Sciatic nerve (tissue), 2 donors: ENCODE results near the gene ART5. TPM values are rescaled to one million over a fixed set of nuclear protein-coding genes. Genes with fewer than 3 reads are reported as not detected.
A peak's percentile ranks its signal among the peaks of the same experiment; 100 is the strongest.
"Not testable (repeated sequence)": the region's sequence is repeated elsewhere in the genome, so short reads cannot be mapped to it uniquely, and the experiment has no call there.

Experiments used
- ATAC-seq: fragments of 200-7000 bp; cut with Tn5 transposase; one replicate; pipeline ENCODE4 v1.9.1; 2020; ENCODE audit warnings: mild to moderate bottlenecking, moderate library complexity
- DNase-seq: peaks from one replicate; pipeline ENCODE4 v3.0.0-alpha.2; 2020; ENCODE audit warnings: low spot score
- intact Hi-C: fragments of 100-400 bp; cut with DNase I; formaldehyde crosslinking; loops from one replicate; pipeline ENCODE4 v1.14.2; 2022
- total RNA-seq: library from RNA; stranded (reverse); fragmentation: NEBNext Ultra II Directional; extraction: Animal tissue kit (Norgen Biotek cat#: 25700); gene quantifications from one replicate; pipeline ENCODE4 v1.2.1, GENCODE V29; 2021
- donor health status: DM: no; HTN: no; CAD: no.
- donor health status: DM: no; HTN: no; CAD: no.

Gene ART5
- total RNA-seq, 1 donor from 2014 or later, result 0.27 TPM

DNA sequence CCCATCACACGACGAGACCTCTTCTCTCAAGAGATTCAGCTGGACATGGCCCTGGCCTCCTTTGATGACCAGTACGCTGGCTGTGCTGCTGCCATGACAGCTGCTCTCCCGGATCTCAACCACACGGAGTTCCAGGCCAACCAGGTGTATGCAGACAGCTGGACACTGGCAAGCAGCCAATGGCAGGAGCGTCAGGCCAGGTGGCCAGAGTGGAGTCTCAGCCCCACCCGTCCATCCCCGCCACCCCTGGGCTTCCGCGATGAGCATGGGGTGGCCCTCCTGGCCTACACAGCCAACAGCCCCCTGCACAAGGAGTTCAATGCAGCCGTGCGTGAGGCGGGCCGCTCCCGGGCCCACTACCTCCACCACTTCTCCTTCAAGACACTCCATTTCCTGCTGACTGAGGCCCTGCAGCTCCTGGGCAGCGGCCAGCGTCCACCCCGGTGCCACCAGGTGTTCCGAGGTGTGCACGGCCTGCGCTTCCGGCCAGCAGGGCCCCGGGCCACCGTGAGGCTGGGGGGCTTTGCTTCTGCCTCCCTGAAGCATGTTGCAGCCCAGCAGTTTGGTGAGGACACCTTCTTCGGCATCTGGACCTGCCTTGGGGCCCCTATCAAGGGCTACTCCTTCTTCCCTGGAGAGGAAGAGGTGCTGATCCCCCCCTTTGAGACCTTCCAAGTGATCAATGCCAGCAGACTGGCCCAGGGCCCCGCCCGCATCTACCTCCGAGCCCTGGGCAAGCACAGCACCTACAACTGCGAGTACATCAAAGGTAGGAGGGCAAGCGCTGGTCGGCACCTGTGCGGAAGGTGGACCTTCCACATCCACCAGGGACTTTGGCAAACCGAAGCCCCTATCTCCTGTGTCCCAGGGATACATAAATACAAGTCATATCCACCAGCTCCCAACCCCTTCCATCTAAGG, 18.1 kb upstream of the ART5 start:
- intact Hi-C loops, result no loop called here
- DNase-seq (no peak), ATAC-seq (no peak)

DNA sequence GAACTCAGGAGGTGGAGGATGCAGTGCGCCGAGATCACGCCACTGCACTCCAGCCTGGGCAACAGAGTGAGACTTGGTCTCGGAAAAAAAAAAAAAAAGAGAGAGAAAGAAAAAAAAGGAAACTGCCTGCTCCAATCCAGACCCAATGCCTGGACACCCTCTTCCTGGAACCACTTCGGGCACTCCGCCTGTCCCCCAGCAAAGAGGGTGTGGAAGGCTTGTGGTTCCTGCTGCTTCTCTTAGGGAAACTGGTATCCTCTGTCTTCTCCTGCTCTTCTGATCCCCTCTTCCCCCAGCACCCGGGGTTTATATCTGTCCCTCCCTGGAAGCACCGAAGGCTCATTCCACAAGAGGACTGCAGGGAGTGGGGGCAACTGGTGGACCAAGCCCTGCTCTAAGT, 16.5 kb upstream of the ART5 start:
- ATAC-seq (no peak), DNase-seq (no peak)

GRCh38 chr11:3657331-3657730, 15.5 kb upstream of the ART5 start:
- intact Hi-C loops, DNase-seq, ATAC-seq: not testable (repeated sequence)

More for the DNA sequence above, 16.5 kb upstream of the ART5 start:
- intact Hi-C loops, result no loop called here

DNA sequence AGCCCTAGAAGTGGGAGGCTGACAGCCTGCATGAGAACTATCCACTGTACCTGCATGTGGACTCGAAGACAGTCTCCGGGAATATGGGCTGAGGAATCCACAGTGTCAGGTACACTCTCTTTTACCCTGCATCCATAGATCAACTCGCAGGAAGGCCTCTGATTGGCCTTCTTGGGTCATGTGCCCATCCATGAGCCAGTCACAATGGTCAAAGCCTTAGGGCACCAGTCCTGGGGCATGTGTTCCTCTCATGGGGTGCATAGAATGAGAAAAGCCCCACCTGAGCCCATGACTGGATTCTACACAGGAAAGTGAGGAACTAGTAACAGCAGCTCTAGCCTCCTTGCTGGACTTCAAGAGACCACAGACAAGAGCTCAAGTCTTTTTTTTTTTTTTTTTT, 13.8 kb upstream of the ART5 start:
- intact Hi-C loops, result no loop called here
- DNase-seq (no peak), ATAC-seq (no peak)

DNA sequence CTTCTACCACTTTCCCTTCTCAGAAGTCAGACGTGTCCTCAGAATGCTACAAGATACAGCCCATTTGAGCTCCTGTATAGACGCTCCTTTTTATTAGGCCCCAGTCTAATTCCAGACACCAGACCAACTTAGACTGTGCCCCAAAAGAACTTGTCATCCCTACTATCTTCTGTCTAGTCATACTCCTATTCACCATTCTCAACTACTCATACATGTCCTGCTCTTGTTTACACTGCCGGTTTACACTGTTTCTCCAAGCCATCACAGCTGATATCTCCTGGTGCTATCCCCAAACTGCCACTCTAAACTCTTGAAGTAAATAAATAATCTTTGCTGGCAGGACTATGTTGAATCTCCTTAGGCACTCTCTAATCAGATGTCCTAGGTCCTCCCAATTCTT, 10.7 kb upstream of the ART5 start:
- intact Hi-C loops, DNase-seq, ATAC-seq: not testable (repeated sequence)

- DNase-seq, intact Hi-C loops, ATAC-seq: not testable (repeated sequence)
Measured at GRCh38 chr11:3649374-3649773, 7.6 kb upstream of the ART5 start.

GRCh38 chr11:3648843-3649242, 7.1 kb upstream of the ART5 start:
- ATAC-seq, intact Hi-C loops, DNase-seq: not testable (repeated sequence)

- DNase-seq (no peak), ATAC-seq (no peak)
- intact Hi-C loops, result no loop called here
Measured at GRCh38 chr11:3645552-3645951, 3.8 kb upstream of the ART5 start.

- ATAC-seq, result no peak
- DNase-seq, result no peak
Measured at GRCh38 chr11:3644817-3645235, 3.0 kb upstream of the ART5 start, which contains the start of gene ART1. Gene ART1 (plus strand): TSS chr11:3645128. CDS start chr11:3659214, 14,086 bp downstream.

DNA sequence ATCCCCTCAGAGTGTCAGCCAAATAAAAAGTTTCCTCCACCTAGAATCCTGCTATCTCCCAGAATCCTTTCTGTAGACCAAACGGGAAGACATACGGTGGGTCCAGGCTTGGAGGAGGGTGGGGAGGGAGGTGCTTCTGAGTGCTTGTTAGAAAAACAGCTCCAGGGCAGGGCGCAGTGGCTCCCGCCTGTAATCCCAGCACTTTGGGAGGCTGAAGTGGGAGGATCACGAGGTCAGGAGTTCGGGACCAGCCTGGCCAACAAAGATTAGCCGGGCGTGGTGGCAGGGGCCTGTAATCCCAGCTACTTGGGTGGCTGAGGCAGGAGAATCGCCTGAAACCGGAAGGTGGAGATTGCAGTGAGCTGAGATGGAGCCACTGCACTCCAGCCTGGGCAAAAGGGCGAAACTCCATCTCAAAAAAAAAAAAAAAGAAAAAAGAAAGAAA, 1.3 kb upstream of the ART5 start:
- intact Hi-C loops, DNase-seq, ATAC-seq: not testable (repeated sequence)

More at GRCh38 chr11:3644817-3645235, 3.0 kb upstream of the ART5 start, which contains the start of gene ART1:
- intact Hi-C loops, result no loop called here

DNA sequence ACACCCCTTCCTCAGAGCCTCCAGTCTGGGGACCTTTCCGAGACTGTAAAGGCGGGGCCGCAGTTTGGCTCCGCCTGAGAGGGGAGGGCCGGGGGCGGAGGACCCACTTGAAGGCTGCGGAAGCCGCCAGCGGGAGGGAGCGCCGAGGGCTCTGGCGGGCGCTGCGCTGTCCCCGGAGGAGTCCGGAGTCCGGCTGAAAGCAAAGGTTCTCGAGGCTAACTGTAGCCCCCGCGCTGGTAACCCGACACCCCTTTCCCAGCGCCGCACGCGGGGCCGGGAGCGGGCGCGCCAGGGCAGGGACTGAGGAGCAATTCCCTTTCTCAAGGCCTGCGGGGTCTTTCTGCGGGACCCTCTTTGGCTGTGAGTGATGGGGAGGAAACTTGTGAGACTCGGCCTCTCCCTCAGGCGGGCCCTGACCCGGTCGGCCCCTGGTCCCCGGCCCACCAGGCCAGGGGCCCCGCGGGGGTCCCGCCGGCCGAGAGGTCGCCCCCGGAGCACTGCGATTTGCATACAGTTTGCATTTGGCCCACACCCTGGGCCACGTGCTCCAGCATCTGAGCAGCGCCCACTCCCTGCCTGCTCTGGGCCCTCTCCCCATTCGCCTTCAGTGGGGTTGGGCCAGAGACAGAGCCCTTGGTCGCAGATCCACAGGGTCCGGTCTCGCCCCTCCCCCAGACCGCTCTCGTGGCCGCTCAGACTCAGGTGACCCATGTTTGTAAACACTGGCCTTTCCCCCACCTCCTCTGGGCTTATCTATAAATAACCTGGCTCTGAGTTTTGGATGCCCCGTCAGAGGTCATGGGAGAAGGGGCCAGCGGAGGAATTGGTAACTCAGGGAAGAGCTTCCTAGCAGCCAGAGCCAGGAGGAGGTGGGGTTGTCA, 519 bp upstream of the ART5 start:
- DNase-seq (peak; percentile 85), ATAC-seq (peak; percentile 95)
- intact Hi-C loops, result no loop called here

DNA sequence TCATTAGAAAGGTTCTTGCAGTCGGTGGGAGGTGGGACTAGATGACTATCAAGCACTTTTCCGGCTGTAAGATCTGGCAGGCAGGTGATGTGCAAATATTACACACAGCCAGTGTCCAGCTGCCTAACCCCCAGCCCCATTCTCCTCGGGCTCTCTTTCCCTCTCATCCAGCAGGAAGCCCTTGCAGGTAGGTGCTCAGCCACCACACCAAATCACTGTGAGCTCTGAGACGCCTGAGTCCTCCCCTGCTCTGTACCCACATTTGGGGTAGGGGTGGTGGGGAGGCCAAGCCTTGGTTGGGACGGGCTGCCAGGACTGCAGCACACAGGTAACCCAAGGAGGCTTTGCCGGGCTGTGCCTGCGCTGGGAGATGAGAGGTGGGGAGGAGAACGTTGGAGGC, 601 bp downstream of the ART5 start:
- no peak for DNase-seq

GRCh38 chr11:3639841-3640240, 2.0 kb downstream of the ART5 start:
- intact Hi-C loops, result no loop called here
- ATAC-seq (no peak), DNase-seq (no peak)

More for the DNA sequence above, 601 bp downstream of the ART5 start:
- ATAC-seq, result no peak
- intact Hi-C loops, result no loop called here

GRCh38 chr11:3638513-3638912, 3.3 kb downstream of the ART5 start:
- DNase-seq (no peak), ATAC-seq (no peak)
- intact Hi-C loops, result no loop called here

DNA sequence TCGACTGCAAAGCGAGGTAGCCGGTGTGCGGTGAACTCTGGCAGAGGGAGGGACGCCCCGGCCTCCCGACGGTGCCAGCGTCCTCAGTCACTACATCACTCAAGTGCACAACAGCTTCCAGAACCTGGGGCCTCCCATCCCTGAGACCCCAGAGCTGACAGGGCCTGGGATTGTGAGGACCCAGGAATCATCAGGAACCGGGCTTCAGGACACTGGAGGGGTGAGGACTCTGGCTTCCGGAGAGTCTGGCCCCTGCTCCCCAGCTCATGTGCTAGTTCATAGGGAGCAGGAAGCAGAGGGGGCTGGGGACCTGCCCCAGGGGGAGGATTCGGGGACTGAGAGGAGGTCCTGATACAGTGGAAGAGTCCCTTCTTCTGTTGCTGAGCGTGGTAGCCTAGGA, 4.6 kb downstream of the ART5 start:
- no peak for DNase-seq
- no peak for ATAC-seq
- intact Hi-C loops, result no loop called here

DNA sequence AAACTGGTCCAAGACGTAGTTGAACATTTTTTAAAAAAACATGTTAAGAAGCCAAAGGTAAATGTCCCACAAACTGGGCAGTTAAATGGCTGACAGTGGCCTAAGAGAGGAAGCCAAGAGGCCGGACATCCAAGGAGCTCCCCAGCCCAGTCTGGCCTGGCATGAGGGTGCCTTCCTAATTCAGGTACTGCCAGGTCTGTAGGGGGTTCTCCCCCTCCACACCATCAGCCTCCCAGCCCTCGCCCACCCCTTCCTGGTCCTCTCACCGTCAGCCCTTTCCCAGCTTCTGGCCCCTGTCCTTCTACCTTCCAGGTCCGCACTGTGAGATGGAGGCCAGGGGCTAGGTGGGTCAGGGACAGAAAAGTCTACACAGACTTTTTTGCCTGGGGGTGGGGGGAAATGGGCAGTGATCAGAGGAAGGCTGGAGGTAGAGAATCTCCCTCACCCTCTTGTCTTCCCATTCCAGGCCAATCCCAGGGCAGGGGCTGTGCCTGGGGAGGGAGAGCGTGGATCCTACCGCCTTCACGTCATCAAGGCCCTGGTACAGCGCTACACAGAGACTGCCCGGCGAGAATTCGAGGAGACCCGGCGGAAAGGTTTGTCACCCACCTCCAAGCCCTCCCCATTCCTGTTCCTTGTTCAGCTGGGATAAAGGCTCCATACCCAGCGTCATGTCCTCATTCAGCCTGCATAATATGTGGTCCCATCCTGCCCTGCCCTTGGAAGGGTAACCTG, 6.0 kb downstream of the ART5 start:
- intact Hi-C loops, result no loop called here
- no peak for DNase-seq

DNA sequence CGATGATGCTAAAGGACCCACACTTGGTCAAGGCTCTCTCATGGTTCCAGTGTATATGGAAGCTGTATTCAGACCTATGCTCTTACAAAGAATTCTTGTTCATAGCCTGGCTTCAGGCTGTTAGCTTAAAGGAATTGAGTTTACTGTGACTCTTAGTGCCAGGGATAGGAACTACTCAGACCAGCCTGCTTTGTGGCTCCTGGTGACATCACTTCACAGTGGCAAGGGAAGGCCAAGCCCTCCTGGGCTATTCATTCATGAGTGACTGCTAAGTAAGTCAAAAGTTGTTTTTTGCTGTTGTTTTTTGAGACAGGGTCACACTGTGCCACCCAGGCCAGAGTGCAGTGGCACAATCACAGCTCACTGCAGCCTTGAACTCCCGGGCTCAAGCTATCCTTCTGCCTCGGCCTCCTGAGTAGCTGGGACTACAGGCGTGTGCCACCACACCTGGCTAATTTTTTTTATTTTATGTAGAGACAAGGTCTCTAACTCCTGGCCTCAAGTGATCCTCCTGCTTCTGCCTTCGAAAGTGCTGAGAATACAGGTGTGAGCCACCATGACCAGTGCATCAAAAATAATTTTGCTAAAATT, 9.6 kb downstream of the ART5 start:
- DNase-seq (no peak), ATAC-seq (no peak)
- intact Hi-C loops, result no loop called here

More for the DNA sequence above, 6.0 kb downstream of the ART5 start:
- no peak for ATAC-seq

GRCh38 chr11:3631331-3631730, 10.5 kb downstream of the ART5 start:
- intact Hi-C loops, result no loop called here
- DNase-seq (no peak), ATAC-seq (no peak)
